IMR-90 (cell line): ENCODE results near the gene ATP6V0A4. TPM values are rescaled to one million over a fixed set of nuclear protein-coding genes. Genes with fewer than 3 reads are reported as not detected.

ENCODE experiments used
- ATAC-seq: fragments of 200-7000 bp; cut with Tn5 transposase; 2 replicates; pipeline ENCODE4 v1.9.1; 2020; ENCODE audit warnings: low read depth, mild to moderate bottlenecking, moderate library complexity
- BruUV-seq: library from RNA; stranded (reverse); fragments of 400-500 nt; replicated peaks from 2 replicates; lab custom pipeline; 2021; lab: Mats Ljungman, UMichigan
- CTCF ChIA-PET: fragments of 300-600 bp; formaldehyde crosslinking; extraction: SDS; loops from one replicate; lab custom pipeline; 2021; ENCODE audit warnings: antibody characterized with exemption; lab: Yijun Ruan, JAX
- POLR2A ChIA-PET: fragments of 300-600 bp; sonication (Branson Sonifier 250); formaldehyde crosslinking; loops from one replicate; lab custom pipeline; 2022; ENCODE audit warnings: antibody characterized with exemption; ENCODE audit not compliant: unreplicated experiment; lab: Charles Lee
- DNase-seq: peaks from one replicate; pipeline ENCODE4 v3.0.0; 2013
- H2AFZ ChIP-seq: replicated peaks from 2 replicates; pipeline ENCODE3; 2013; ENCODE audit warnings: low read length, mild to moderate bottlenecking; ENCODE audit not compliant: poor library complexity
- H2AK5ac ChIP-seq: 2 replicates; pipeline ENCODE4 v1.6.1; 2013; ENCODE audit warnings: low read depth, low read length, inconsistent platforms
- H2AK9ac ChIP-seq: replicated peaks from 2 replicates; pipeline ENCODE3; 2013; ENCODE audit warnings: mild to moderate bottlenecking, low read depth, low read length, moderate library complexity; ENCODE audit not compliant: poor library complexity
- H2BK120ac ChIP-seq: 2 replicates; pipeline ENCODE4 v1.6.1; 2013; ENCODE audit warnings: low read depth, low read length, inconsistent platforms
- H2BK15ac ChIP-seq: 3 replicates; pipeline ENCODE4 v1.6.1; 2013; ENCODE audit warnings: low read depth, low read length, inconsistent platforms
- H2BK20ac ChIP-seq: 2 replicates; pipeline ENCODE4 v1.6.1; 2013; ENCODE audit warnings: low read depth, mild to moderate bottlenecking, inconsistent platforms, low read length, moderate library complexity
- H2BK5ac ChIP-seq: 2 replicates; pipeline ENCODE4 v1.6.1; 2013; ENCODE audit warnings: mild to moderate bottlenecking, low read depth, low read length, inconsistent platforms; ENCODE audit not compliant: poor library complexity, severe bottlenecking
- H3K14ac ChIP-seq: replicated peaks from 2 replicates; pipeline ENCODE4 v1.6.1; 2013; ENCODE audit warnings: low read depth, low read length, inconsistent platforms
- H3K18ac ChIP-seq: 2 replicates; pipeline ENCODE4 v1.6.1; 2013; ENCODE audit warnings: low read depth, low read length, control low read depth
- H3K23ac ChIP-seq: 2 replicates; pipeline ENCODE4 v1.6.1; 2013; ENCODE audit warnings: low read depth, low read length, inconsistent platforms
- H3K27ac ChIP-seq: 2 replicates; pipeline ENCODE4 v1.5.1; 2013; ENCODE audit warnings: mild to moderate bottlenecking, control low read depth, low read length; ENCODE audit not compliant: insufficient read depth
- H3K27me3 ChIP-seq: 2 replicates; pipeline ENCODE4 v1.6.1; 2013; ENCODE audit warnings: low read length; ENCODE audit not compliant: control insufficient read depth, insufficient read depth
- H3K36me3 ChIP-seq: 2 replicates; pipeline ENCODE4 v1.6.1; 2013; ENCODE audit warnings: low read length, mixed read lengths; ENCODE audit not compliant: control insufficient read depth, insufficient read depth
- H3K4ac ChIP-seq: 2 replicates; pipeline ENCODE4 v1.6.1; 2013; ENCODE audit warnings: low read depth, low read length, inconsistent platforms
- H3K4me1 ChIP-seq: 2 replicates; pipeline ENCODE4 v1.6.1; 2013; ENCODE audit warnings: low read length, mixed read lengths; ENCODE audit not compliant: control insufficient read depth, insufficient read depth
- H3K4me2 ChIP-seq: 2 replicates; pipeline ENCODE4 v1.6.1; 2013; ENCODE audit warnings: low read depth, mild to moderate bottlenecking, control low read depth, low read length, moderate library complexity
- H3K4me3 ChIP-seq: 2 replicates; pipeline ENCODE4 v1.5.1; 2013; ENCODE audit warnings: low read depth, mild to moderate bottlenecking, control low read depth, low read length, moderate library complexity; ENCODE audit not compliant: insufficient read depth
- H3K56ac ChIP-seq: 2 replicates; pipeline ENCODE4 v1.6.1; 2013; ENCODE audit warnings: low read length, inconsistent platforms; ENCODE audit not compliant: insufficient read depth; ENCODE audit errors: extremely low read depth
- H3K79me1 ChIP-seq, 2 experiments: 2 replicates each; pipeline ENCODE4 v1.6.1; 2013; ENCODE audit warnings: low read length in 2 of 2, inconsistent platforms in 1 of 2, low read depth in 1 of 2
- H3K9ac ChIP-seq: 2 replicates; pipeline ENCODE4 v1.6.1; 2013; ENCODE audit warnings: low read depth, low read length, control low read depth
- H3K9me1 ChIP-seq: 2 replicates; pipeline ENCODE4 v1.6.1; 2013; ENCODE audit warnings: low read length, inconsistent platforms; ENCODE audit not compliant: insufficient read depth
- H3K9me3 ChIP-seq: 2 replicates; pipeline ENCODE4 v1.6.1; 2013; ENCODE audit warnings: low read length; ENCODE audit not compliant: control insufficient read depth, insufficient read depth
- H4K20me1 ChIP-seq: 2 replicates; pipeline ENCODE4 v1.6.1; 2013; ENCODE audit warnings: low read length, inconsistent platforms; ENCODE audit not compliant: insufficient read depth
- H4K5ac ChIP-seq: 2 replicates; pipeline ENCODE4 v1.6.1; 2013; ENCODE audit warnings: mild to moderate bottlenecking, low read depth, low read length, control low read depth
- H4K8ac ChIP-seq, 2 experiments: 2 replicates each; pipeline ENCODE4 v1.6.1; 2013; ENCODE audit warnings: low read depth in 2 of 2, low read length in 2 of 2, control low read depth in 1 of 2, inconsistent platforms in 1 of 2
- H4K91ac ChIP-seq: 2 replicates; pipeline ENCODE4 v1.6.1; 2013; ENCODE audit warnings: low read depth, low read length, inconsistent platforms; ENCODE audit not compliant: insufficient read depth
- CTCF ChIP-seq: conservative IDR thresholded peaks from 2 replicates; pipeline ENCODE4 v1.5.1; 2012; ENCODE audit warnings: mild to moderate bottlenecking, low read depth, low read length, improper control_type of control experiment
- FOS ChIP-seq: fragments of 150-350 bp; IDR thresholded peaks from 2 replicates; pipeline ENCODE4 v1.6.1; 2016; ENCODE audit warnings: low read depth, low read length
- MAZ ChIP-seq: IDR thresholded peaks from 2 replicates; pipeline ENCODE4 v1.6.1; 2012; ENCODE audit warnings: low read depth, mild to moderate bottlenecking, low read length, improper control_type of control experiment, moderate library complexity, borderline replicate concordance
- MXI1 ChIP-seq: IDR thresholded peaks from 2 replicates; pipeline ENCODE4 v1.6.1; 2012; ENCODE audit warnings: low read depth, mild to moderate bottlenecking, low read length, moderate library complexity, borderline replicate concordance
- NFE2L2 ChIP-seq: fragments of 150-350 bp; IDR thresholded peaks from 2 replicates; pipeline ENCODE4 v1.6.1; 2016; ENCODE audit warnings: low read depth, mild to moderate bottlenecking, low read length
- POLR2A ChIP-seq: IDR thresholded peaks from 2 replicates; pipeline ENCODE4 v1.6.1; 2012; ENCODE audit warnings: mild to moderate bottlenecking, low read depth, low read length
- RFX5 ChIP-seq: IDR thresholded peaks from 2 replicates; pipeline ENCODE4 v1.8.0; 2012; ENCODE audit warnings: low read depth, mild to moderate bottlenecking, low read length, moderate library complexity
- WGBS, 2 experiments: methylation state at CpG; one replicate each; pipeline versions ENCODE4 v1.1.5 to v1.1.7; 2013; ENCODE audit warnings: missing lambda C conversion rate in 2 of 2; ENCODE audit not compliant: insufficient read length in 1 of 2; ENCODE audit errors: extremely low coverage in 2 of 2; 5-methylcytosine and 5-hydroxymethylcytosine counted together
- dilution Hi-C: fragments of 300-500 bp; cut with HindIII; formaldehyde crosslinking; loops from one replicate; pipeline ENCODE4 v1.14.3; 2018; ENCODE audit warnings: low sequenced_read_pairs; ENCODE audit not compliant: unreplicated experiment
- in situ Hi-C: fragments of 300-500 bp; cut with MboI; formaldehyde crosslinking; loops from 3 replicates; pipeline ENCODE4 v1.14.3; 2019; ENCODE audit warnings: low sequenced_read_pairs, inconsistent platforms, mixed read lengths
- intact Hi-C: fragments of 100-400 bp; cut with micrococcal nuclease; formaldehyde crosslinking; loops from 2 replicates; pipeline ENCODE4 v1.10.0; 2022
- polyA plus RNA-seq, 3 experiments: library from polyadenylated mRNA; depleted of rRNA; stranded (reverse); fragments of >200 nt; gene quantifications; 2 replicates each; pipeline ENCODE4 v1.2.3, GENCODE V29; 2012; ENCODE audit warnings: low replicate concordance in 1 of 3
- total RNA-seq: library from RNA; depleted of rRNA; stranded (reverse); fragments of >200 nt; gene quantifications from 2 replicates; pipeline ENCODE4 v1.2.3, GENCODE V29; 2012

Gene ATP6V0A4
- total and polyA plus RNA-seq, 2 of the 4 experiments (the other 2 are of a cell fraction) = 0.05 to 0.18 TPM

DNA sequence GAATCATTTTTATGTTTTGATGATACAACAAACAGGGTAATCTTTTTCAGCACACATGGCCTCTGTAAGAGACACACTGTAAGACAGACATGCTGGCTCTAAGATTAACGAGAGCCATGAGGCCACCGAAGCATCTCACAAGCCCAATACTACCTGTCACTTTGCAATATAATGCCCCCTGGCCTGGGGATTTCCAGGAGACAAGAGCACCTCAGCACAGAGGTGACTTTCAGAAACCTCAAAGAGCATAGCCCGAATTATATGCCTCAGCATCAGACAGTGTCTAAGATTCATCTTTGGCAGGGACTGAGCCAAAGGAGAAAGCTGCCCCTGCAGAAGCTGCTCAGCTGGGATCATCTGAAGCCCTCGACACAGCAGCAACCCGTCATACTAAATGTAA lies 44.4 kb downstream of the ATP6V0A4 start:
- no TSS peak for BruUV-seq
- dilution Hi-C loops (no loop called here), in situ Hi-C loops (no loop called here), intact Hi-C loops (no loop called here)
- H2AK5ac ChIP-seq = no peak overlapping the region
- 71% methylated on average over 1 of the region's 5 CpGs; no CpG with 5 or more reads in 1 of the 2 experiments for WGBS, 2 experiments
- H3K27me3 ChIP-seq = peaks cover 8% of the 10 kb centered on the region
- H4K5ac ChIP-seq = no peak overlapping the region
- no peak overlapping the region for H3K4ac ChIP-seq
- H4K8ac ChIP-seq = no peak overlapping the region
- H3K36me3 ChIP-seq = no peaks in the 10 kb centered on the region
- H3K4me1 ChIP-seq = no peaks in the 10 kb centered on the region
- CTCF ChIA-PET = no interaction called here
- no peak for TF ChIP-seq MAZ
- TF ChIP-seq RFX5 = no peak
- TF ChIP-seq CTCF = no peak
- TF ChIP-seq FOS = no peak
- no peak for TF ChIP-seq MXI1
- no peak for TF ChIP-seq NFE2L2
- no peak for TF ChIP-seq POLR2A
- H2BK15ac ChIP-seq = no peak overlapping the region
- H3K79me1 ChIP-seq = no peaks in the 10 kb centered on the region
- no peak overlapping the region for H3K23ac ChIP-seq
- no peak overlapping the region for H2AFZ ChIP-seq
- no peak for DNase-seq
- H3K18ac ChIP-seq = no peak overlapping the region
- ATAC-seq = no peak
- H3K14ac ChIP-seq = no peak overlapping the region
- no peak overlapping the region for H2BK20ac ChIP-seq
- no peak overlapping the region for H2BK120ac ChIP-seq
- no peak overlapping the region for H4K91ac ChIP-seq
- H3K27ac ChIP-seq = no peak overlapping the region
- POLR2A ChIA-PET = no interaction called here
- H2BK5ac ChIP-seq = no peak overlapping the region
- no peak overlapping the region for H3K4me3 ChIP-seq
- H3K4me2 ChIP-seq = no peak overlapping the region
- no peaks in the 10 kb centered on the region for H3K9me3 ChIP-seq
- no peak overlapping the region for H3K9ac ChIP-seq
- no peak overlapping the region for H2AK9ac ChIP-seq
- H3K56ac ChIP-seq = no peak overlapping the region
- no peaks in the 10 kb centered on the region for H4K20me1 ChIP-seq
- no peaks in the 10 kb centered on the region for H3K9me1 ChIP-seq
